Neutrophil (primary cell): Measurements from ENCODE around the gene SPRING1.
"Not testable (repeated sequence)": the region's sequence is repeated elsewhere in the genome, so short reads cannot be mapped to it uniquely, and the experiment has no call there.

Source experiments
- H3K27ac ChIP-seq: fragments of 200-600 bp; sonication (generic); 2 replicates; pipeline ENCODE4 v1.5.1; 2016; ENCODE audit warnings: mild to moderate bottlenecking, moderate library complexity
- H3K27me3 ChIP-seq: fragments of 200-600 bp; sonication (generic); 2 replicates; pipeline ENCODE4 v1.6.0; 2016; ENCODE audit warnings: mild to moderate bottlenecking
- H3K36me3 ChIP-seq: fragments of 200-600 bp; sonication (generic); 2 replicates; pipeline ENCODE4 v1.5.1; 2017
- H3K4me1 ChIP-seq, 2 experiments: fragments of 200-600 bp in 1 of 2; sonication (generic) in 1 of 2; 1 replicate in 1 of 2; 2 replicates in 1 of 2; pipeline versions ENCODE4 v1.5.1 to v1.6.1; 2013 to 2016; ENCODE audit warnings: low read depth in 1 of 2, low read length in 1 of 2, mild to moderate bottlenecking in 1 of 2, moderate library complexity in 1 of 2; ENCODE audit not compliant: control insufficient read depth in 1 of 2, insufficient read depth in 1 of 2
- H3K4me3 ChIP-seq, 2 experiments: fragments of 200-600 bp in 1 of 2; sonication (generic) in 1 of 2; 1 replicate in 1 of 2; 2 replicates in 1 of 2; pipeline ENCODE4 v1.5.1; 2013 to 2016; ENCODE audit warnings: low read depth in 1 of 2, low read length in 1 of 2, mild to moderate bottlenecking in 1 of 2, moderate library complexity in 1 of 2
- H3K9me3 ChIP-seq: fragments of 200-600 bp; sonication (generic); 2 replicates; pipeline ENCODE4 v1.5.1; 2016
- CTCF ChIP-seq: fragments of 200-600 bp; sonication (generic); IDR thresholded peaks from 2 replicates; pipeline ENCODE4 v1.5.1; 2016; ENCODE audit warnings: antibody characterized with exemption

The SPRING1 gene

GRCh38 chr12:116765271-116765670 lies 27.4 kb upstream of the SPRING1 start:
- no peak for TF ChIP-seq CTCF
- peaks cover 5% of the 10 kb centered on the region for H3K27me3 ChIP-seq
- no peak overlapping the region for H3K4me3 ChIP-seq
- no peaks in the 10 kb centered on the region for H3K9me3 ChIP-seq
- H3K4me1 ChIP-seq, result no peaks in the 10 kb centered on the region
- H3K27ac ChIP-seq, result no peak overlapping the region
- no peaks in the 10 kb centered on the region for H3K36me3 ChIP-seq

- no peaks in the 10 kb centered on the region for H3K36me3 ChIP-seq
- TF ChIP-seq CTCF, result no peak
- no peaks in the 10 kb centered on the region for H3K4me1 ChIP-seq
- H3K9me3 ChIP-seq, result no peaks in the 10 kb centered on the region
- H3K27ac ChIP-seq, result no peak overlapping the region
- no peak overlapping the region for H3K4me3 ChIP-seq
- H3K27me3 ChIP-seq, result peaks cover 15% of the 10 kb centered on the region
Measured at GRCh38 chr12:116761499-116761898, 23.6 kb upstream of the SPRING1 start.

- Histone ChIP-seq H3K4me1 (no peaks in the 10 kb centered on the region), H3K4me3 (no peak overlapping the region), H3K27ac (no peak overlapping the region), H3K27me3 (peaks cover 15% of the 10 kb centered on the region), H3K9me3 (no peaks in the 10 kb centered on the region), H3K36me3 (no peaks in the 10 kb centered on the region)
- no peak for TF ChIP-seq CTCF
Measured at GRCh38 chr12:116760622-116761020, 22.8 kb upstream of the SPRING1 start.

GRCh38 chr12:116759783-116760621 lies 22.1 kb upstream of the SPRING1 start:
- no peaks in the 10 kb centered on the region for H3K36me3 ChIP-seq

GRCh38 chr12:116754783-116755182 lies 16.9 kb upstream of the SPRING1 start:
- H3K4me1 ChIP-seq, H3K36me3 ChIP-seq, H3K27ac ChIP-seq, H3K4me3 ChIP-seq, H3K9me3 ChIP-seq: not testable (repeated sequence)
- peaks cover 10% of the 10 kb centered on the region for H3K27me3 ChIP-seq

More at GRCh38 chr12:116759783-116760621, 22.1 kb upstream of the SPRING1 start:
- H3K9me3 ChIP-seq, result no peaks in the 10 kb centered on the region
- no peaks in the 10 kb centered on the region for H3K4me1 ChIP-seq
- no peak for TF ChIP-seq CTCF
- H3K4me3 ChIP-seq, result peak overlapping the region; percentile 1 to 9
- peaks cover 15% of the 10 kb centered on the region for H3K27me3 ChIP-seq
- no peak overlapping the region for H3K27ac ChIP-seq

- H3K9me3 ChIP-seq, H3K4me3 ChIP-seq, H3K4me1 ChIP-seq, H3K36me3 ChIP-seq, H3K27ac ChIP-seq: not testable (repeated sequence)
- H3K27me3 ChIP-seq, result peaks cover 10% of the 10 kb centered on the region
Measured at GRCh38 chr12:116754097-116754496, 16.2 kb upstream of the SPRING1 start.
